GM10847 (cell line): ENCODE data around the gene SOX6.

Source experiments
- POLR2A ChIP-seq: IDR thresholded peaks from 2 replicates; pipeline ENCODE4 v1.6.1; 2011; ENCODE audit not compliant: insufficient read length; ENCODE audit errors: extremely low read depth

Gene SOX6

DNA sequence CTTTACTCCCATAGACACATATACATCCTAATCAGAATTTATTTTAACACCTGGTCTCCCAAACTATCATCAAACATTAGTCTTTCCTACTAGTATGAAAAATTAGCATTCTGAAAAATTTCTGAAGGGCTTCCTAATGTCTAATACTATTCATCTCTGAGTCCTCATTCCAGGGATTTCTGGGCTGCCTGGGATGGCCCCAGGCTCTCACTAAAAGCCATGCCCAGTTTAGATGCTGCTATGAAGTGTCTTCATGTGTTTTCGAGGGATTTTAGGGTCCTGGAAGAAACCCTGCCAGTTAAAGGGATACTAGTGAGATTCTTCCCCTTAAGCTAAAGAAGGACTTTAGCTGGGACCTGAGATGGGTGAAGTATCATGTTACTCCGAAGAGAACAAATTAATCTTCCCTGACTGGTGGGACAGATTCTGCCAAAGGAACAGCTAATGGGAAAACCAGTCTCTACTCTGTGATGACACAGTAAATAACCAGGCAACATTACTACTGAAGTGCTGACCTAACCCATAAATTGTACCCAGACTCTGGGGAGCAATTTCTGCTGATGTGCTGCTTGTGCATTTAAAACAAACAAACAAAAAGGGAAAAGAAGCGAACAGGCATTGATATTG is 342.6 kb downstream of the SOX6 start:
- TF ChIP-seq POLR2A = no peak

- no peak for TF ChIP-seq POLR2A
Observed at GRCh38 chr11:16013242-16013641, 343.1 kb downstream of the SOX6 start.

GRCh38 chr11:16012125-16012751 is 344.1 kb downstream of the SOX6 start:
- no peak for TF ChIP-seq POLR2A

- TF ChIP-seq POLR2A = no peak
Observed at GRCh38 chr11:16011396-16011795, 344.9 kb downstream of the SOX6 start.

- no peak for TF ChIP-seq POLR2A
Observed at GRCh38 chr11:16009021-16009420, 347.3 kb downstream of the SOX6 start.

DNA sequence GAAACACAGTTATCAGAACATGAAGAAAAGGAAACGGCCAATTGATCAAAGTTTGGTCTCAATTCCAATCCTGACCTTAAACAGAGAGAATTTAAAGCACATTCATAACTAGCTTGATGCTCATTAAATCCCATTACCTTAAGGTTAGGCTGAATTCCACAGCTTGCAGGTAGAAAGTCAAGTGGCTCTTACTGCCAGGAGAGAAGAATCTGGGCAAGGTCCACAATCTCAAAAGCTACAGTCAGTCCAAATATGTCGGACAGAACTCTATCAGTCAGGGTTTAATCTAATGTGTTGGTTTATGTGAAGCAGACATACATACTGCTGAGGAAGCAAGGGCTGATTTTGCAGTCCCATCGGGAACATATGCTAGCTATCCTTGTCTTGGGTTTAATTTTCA is 348.8 kb downstream of the SOX6 start:
- TF ChIP-seq POLR2A = no peak

DNA sequence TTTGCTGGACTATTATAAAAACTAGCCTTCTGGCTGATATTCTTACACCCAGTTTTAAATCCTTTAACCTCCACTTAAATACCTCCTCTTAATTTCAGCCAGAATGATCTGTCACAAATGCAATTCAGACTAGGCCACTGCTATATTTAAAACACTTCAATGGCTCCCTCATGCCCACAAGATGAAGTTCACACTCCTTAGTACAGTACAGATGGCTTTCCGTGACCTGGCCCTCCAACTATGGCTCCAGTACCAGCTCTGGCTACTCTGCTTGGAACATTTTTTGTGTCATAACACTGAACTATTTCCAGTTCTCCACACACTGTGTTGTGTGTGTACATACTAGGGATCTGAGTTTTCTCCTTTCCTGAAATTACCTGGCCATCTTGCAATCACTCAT is 353.4 kb downstream of the SOX6 start:
- TF ChIP-seq POLR2A = no peak

DNA sequence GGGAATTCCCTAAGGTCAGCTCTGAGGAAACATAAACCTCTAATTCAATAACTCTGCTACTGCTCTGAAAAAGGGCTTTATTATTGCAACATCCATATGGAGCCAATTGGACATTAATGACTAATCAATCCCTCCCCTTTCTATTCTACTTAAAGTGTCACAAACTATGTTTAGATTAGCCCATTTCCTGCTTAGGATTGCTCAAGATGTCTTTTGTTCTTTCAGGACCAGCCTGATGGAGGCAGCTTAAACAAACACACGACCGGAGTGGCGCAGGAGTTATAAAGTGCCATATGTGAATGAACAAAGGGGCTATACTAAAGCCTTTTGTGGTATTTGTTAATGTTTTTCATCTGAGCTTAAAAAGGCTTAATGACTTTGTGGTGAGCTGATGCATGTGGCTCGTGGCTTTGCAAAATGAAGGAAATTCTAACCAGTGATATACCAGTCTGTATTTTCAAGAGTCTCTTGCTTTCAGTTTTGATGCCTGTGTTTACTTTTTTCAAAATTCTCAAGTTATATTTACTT is 354.4 kb downstream of the SOX6 start:
- TF ChIP-seq POLR2A = no peak

DNA sequence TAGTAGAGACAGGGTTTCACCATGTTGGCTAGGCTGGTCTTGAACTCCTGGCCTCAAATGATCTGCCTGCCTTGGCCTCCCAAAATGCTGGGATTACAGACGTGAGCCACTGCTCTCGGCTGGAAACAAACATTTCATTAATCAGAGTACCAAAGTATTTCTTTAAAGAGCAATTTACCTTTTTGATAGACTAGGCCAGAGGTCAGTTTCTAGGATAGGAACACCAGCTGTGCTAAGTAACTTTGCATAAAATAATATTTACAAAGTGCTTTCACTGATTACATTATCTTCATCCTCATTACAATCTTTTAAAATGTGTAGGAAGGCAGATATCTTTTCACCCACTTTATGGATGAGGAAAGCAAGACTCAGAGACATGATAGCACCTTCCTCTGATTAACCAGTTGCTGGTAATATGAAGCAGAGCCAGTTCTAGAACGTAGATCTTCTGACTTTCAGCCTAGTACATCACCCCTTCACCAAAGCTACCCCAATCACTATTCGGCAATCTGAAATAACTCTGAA is 355.2 kb downstream of the SOX6 start:
- no peak for TF ChIP-seq POLR2A

DNA sequence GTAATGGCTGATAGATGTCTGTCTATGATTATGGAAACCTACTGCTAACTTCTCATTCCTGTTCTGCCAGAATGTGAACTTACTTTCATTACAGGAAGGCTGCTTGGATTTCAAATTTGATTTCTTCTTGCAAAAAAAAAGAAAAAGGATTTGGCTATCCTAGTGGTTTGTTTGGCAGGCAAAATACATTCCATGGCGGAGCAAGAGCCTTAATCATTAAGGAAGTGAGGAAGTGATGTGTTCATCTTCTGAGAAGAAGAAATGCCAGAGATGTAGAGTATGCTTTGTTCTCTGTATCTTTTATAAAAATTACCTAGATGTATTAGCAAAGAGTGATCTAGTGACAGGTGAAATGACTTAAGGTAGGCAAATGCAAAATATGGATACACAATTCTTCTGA is 356.3 kb downstream of the SOX6 start:
- no peak for TF ChIP-seq POLR2A

DNA sequence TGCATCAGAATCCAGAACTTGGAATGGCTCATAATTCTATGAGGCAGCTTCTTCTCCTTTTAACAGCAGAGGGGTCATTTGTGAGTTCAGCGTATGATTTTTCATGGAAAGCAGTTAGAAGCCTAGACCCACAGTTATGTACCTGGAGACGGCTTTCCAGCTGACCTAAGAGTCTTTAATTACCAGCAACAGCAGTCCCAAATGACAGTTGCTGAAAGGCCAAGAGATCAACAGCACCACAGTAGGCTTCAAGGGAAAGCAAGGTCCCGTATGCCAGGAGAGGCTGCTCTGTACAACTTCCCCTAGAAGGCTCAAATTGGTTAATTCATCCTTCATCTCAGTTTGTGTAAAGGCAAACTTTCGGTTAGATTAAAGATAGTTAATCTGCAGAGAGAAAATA is 363.0 kb downstream of the SOX6 start:
- TF ChIP-seq POLR2A = no peak

GRCh38 chr11:15991215-15991614 is 365.1 kb downstream of the SOX6 start:
- no peak for TF ChIP-seq POLR2A

GRCh38 chr11:15989685-15990084 is 366.7 kb downstream of the SOX6 start:
- TF ChIP-seq POLR2A = no peak

GRCh38 chr11:15988693-15989231 is 367.6 kb downstream of the SOX6 start:
- TF ChIP-seq POLR2A = no peak

GRCh38 chr11:15988016-15988550 is 368.3 kb downstream of the SOX6 start:
- no peak for TF ChIP-seq POLR2A

GRCh38 chr11:15987046-15987445 is 369.3 kb downstream of the SOX6 start:
- no peak for TF ChIP-seq POLR2A

- no peak for TF ChIP-seq POLR2A
Observed at GRCh38 chr11:15985860-15986139, 370.5 kb downstream of the SOX6 start.
